Stimulated activated CD4-positive, alpha-beta T cell treated with anti-CD3 and anti-CD28 coated beads, Interleukin-15, amount 100 ng/mL, for 1 hour (primary cell): ENCODE results near the gene KIF3B.

Experiments
- DNase-seq, 2 donors: peaks; one replicate each; pipeline ENCODE4 v3.0.0-alpha.2; 2020; ENCODE audit warnings: low read depth in 1 of 2, low spot score in 1 of 2

Gene KIF3B

GRCh38 chr20:32277361-32278198 is at the start of gene KIF3B:
Gene KIF3B, plus strand, starts transcription at chr20:32277651. Its CDS starts 32,127 bp downstream, at chr20:32309778.
- DNase-seq = peak; percentile 66 to 69

- DNase-seq = no peak
Measured at GRCh38 chr20:32227744-32228688, 49.4 kb upstream of the KIF3B start.

- no peak for DNase-seq
Measured at GRCh38 chr20:32229251-32229747, 48.2 kb upstream of the KIF3B start.

- DNase-seq = no peak
Measured at GRCh38 chr20:32230707-32231106, 46.7 kb upstream of the KIF3B start.

- DNase-seq = no peak
Measured at GRCh38 chr20:32231245-32231644, 46.2 kb upstream of the KIF3B start.

- no peak for DNase-seq
Measured at GRCh38 chr20:32231847-32232246, 45.6 kb upstream of the KIF3B start.

GRCh38 chr20:32232326-32232886 is 45.0 kb upstream of the KIF3B start:
- DNase-seq = no peak

- no peak for DNase-seq
Measured at GRCh38 chr20:32233286-32233685, 44.2 kb upstream of the KIF3B start.

- DNase-seq = no peak
Measured at GRCh38 chr20:32234135-32234808, 43.2 kb upstream of the KIF3B start.

- DNase-seq = no peak
Measured at GRCh38 chr20:32235331-32236047, 42.0 kb upstream of the KIF3B start.

GRCh38 chr20:32236048-32236533 is 41.4 kb upstream of the KIF3B start:
- DNase-seq = no peak

GRCh38 chr20:32236819-32237218 is 40.6 kb upstream of the KIF3B start:
- no peak for DNase-seq

- DNase-seq = no peak
Measured at GRCh38 chr20:32237419-32237818, 40.0 kb upstream of the KIF3B start.

GRCh38 chr20:32238483-32239425 is 38.7 kb upstream of the KIF3B start:
- DNase-seq = no peak

GRCh38 chr20:32240205-32240604 is 37.2 kb upstream of the KIF3B start:
- no peak for DNase-seq

- DNase-seq = no peak
Measured at GRCh38 chr20:32241807-32242206, 35.6 kb upstream of the KIF3B start.

GRCh38 chr20:32244150-32244823 is 33.2 kb upstream of the KIF3B start:
- no peak for DNase-seq

- no peak for DNase-seq
Measured at GRCh38 chr20:32244959-32245358, 32.5 kb upstream of the KIF3B start.
